Measurements from ENCODE around the gene ADAM23. TPM values are rescaled to one million over a fixed set of nuclear protein-coding genes. Genes with fewer than 3 reads are reported as not detected.

The ADAM23 gene
- total and polyA plus RNA-seq, 2 donors from 2014 or later: 1.0 to 2.5 TPM

- Histone ChIP-seq H3K9me3 (ENCODE audit: control insufficient read depth in 2 of 3, insufficient read depth in 1 of 3, low read length in 3 of 3) (no peaks in the 10 kb centered on the region), H3K27me3 (ENCODE audit: control insufficient read depth, insufficient read depth, low read length) (no peaks in the 10 kb centered on the region), H3K36me3 (ENCODE audit: control insufficient read depth in 2 of 3, insufficient read depth in 3 of 3, low read length in 3 of 3) (no peaks in the 10 kb centered on the region), H3K9ac (ENCODE audit: low read length in 3 of 3) (no peak overlapping the region), H3K4me1 (ENCODE audit: control insufficient read depth in 2 of 3, insufficient read depth in 2 of 3, low read depth in 1 of 3, low read length in 3 of 3) (no peaks in the 10 kb centered on the region), H3K27ac (ENCODE audit: low read depth in 2 of 2, low read length in 2 of 2) (no peak overlapping the region), H3K4me3 (ENCODE audit: low read length in 3 of 3) (no peak overlapping the region)
- DNase-seq: no peak
- FAIRE-seq: no peak
- TF ChIP-seq CTCF (IDR thresholded peaks at IDR 0.05; ENCODE audit: borderline replicate concordance, extremely low read depth, insufficient read depth): no peak
- intact Hi-C loops (cut with DNase I): no loop called here
Observed at GRCh38 chr2:206424134-206424533, 19.2 kb upstream of the ADAM23 start.

GRCh38 chr2:206428783-206429182, 14.5 kb upstream of the ADAM23 start:
- intact Hi-C loops (cut with DNase I): no loop called here
- DNase-seq: no peak
- Histone ChIP-seq H3K4me1 (ENCODE audit: control insufficient read depth in 2 of 3, insufficient read depth in 2 of 3, low read depth in 1 of 3, low read length in 3 of 3) (no peaks in the 10 kb centered on the region), H3K9ac (ENCODE audit: low read length in 3 of 3) (no peak overlapping the region), H3K4me3 (ENCODE audit: low read length in 3 of 3) (no peak overlapping the region), H3K27me3 (ENCODE audit: control insufficient read depth, insufficient read depth, low read length) (no peaks in the 10 kb centered on the region), H3K9me3 (ENCODE audit: control insufficient read depth in 2 of 3, insufficient read depth in 1 of 3, low read length in 3 of 3) (no peaks in the 10 kb centered on the region), H3K36me3 (ENCODE audit: control insufficient read depth in 2 of 3, insufficient read depth in 3 of 3, low read length in 3 of 3) (no peaks in the 10 kb centered on the region), H3K27ac (ENCODE audit: low read depth in 2 of 2, low read length in 2 of 2) (no peak overlapping the region)
- no peak for TF ChIP-seq CTCF (IDR thresholded peaks at IDR 0.05; ENCODE audit: borderline replicate concordance, extremely low read depth, insufficient read depth)
- FAIRE-seq: no peak

GRCh38 chr2:206430452-206430851, 12.9 kb upstream of the ADAM23 start:
- TF ChIP-seq CTCF (IDR thresholded peaks at IDR 0.05; ENCODE audit: borderline replicate concordance, extremely low read depth, insufficient read depth): no peak
- no peaks in the 10 kb centered on the region for H3K27me3 ChIP-seq (ENCODE audit: control insufficient read depth, insufficient read depth, low read length)
- H3K27ac ChIP-seq (ENCODE audit: low read depth in 2 of 2, low read length in 2 of 2): no peak overlapping the region
- no peak overlapping the region for H3K4me3 ChIP-seq (ENCODE audit: low read length in 3 of 3)
- no peak for DNase-seq
- no peak overlapping the region for H3K9ac ChIP-seq (ENCODE audit: low read length in 3 of 3)
- no peaks in the 10 kb centered on the region for H3K9me3 ChIP-seq (ENCODE audit: control insufficient read depth in 2 of 3, insufficient read depth in 1 of 3, low read length in 3 of 3)
- H3K4me1 ChIP-seq (ENCODE audit: control insufficient read depth in 2 of 3, insufficient read depth in 2 of 3, low read depth in 1 of 3, low read length in 3 of 3): no peaks in the 10 kb centered on the region
- no peaks in the 10 kb centered on the region for H3K36me3 ChIP-seq (ENCODE audit: control insufficient read depth in 2 of 3, insufficient read depth in 3 of 3, low read length in 3 of 3)
- no peak for FAIRE-seq
- intact Hi-C loops (cut with DNase I): no loop called here

- intact Hi-C loops (cut with DNase I): no loop called here
- no peak for FAIRE-seq
- TF ChIP-seq CTCF (IDR thresholded peaks at IDR 0.05; ENCODE audit: borderline replicate concordance, extremely low read depth, insufficient read depth): no peak
Observed at GRCh38 chr2:206431439-206431838, 11.9 kb upstream of the ADAM23 start.

More at GRCh38 chr2:206431439-206431838, 11.9 kb upstream of the ADAM23 start:
- Histone ChIP-seq H3K4me1 (ENCODE audit: control insufficient read depth in 2 of 3, insufficient read depth in 2 of 3, low read depth in 1 of 3, low read length in 3 of 3) (no peaks in the 10 kb centered on the region), H3K27me3 (ENCODE audit: control insufficient read depth, insufficient read depth, low read length) (no peaks in the 10 kb centered on the region), H3K9me3 (ENCODE audit: control insufficient read depth in 2 of 3, insufficient read depth in 1 of 3, low read length in 3 of 3) (no peaks in the 10 kb centered on the region), H3K4me3 (ENCODE audit: low read length in 3 of 3) (no peak overlapping the region), H3K27ac (ENCODE audit: low read depth in 2 of 2, low read length in 2 of 2) (no peak overlapping the region), H3K36me3 (ENCODE audit: control insufficient read depth in 2 of 3, insufficient read depth in 3 of 3, low read length in 3 of 3) (no peaks in the 10 kb centered on the region), H3K9ac (ENCODE audit: low read length in 3 of 3) (no peak overlapping the region)
- no peak for DNase-seq
